GM19452 (cell line): ENCODE results near the gene PTCD1.

Source experiments
- ATAC-seq: cut with Tn5 transposase; IDR thresholded peaks from one replicate; pipeline ENCODE4 v1.9.1; 2021; ENCODE audit not compliant: unreplicated experiment

Gene PTCD1

DNA sequence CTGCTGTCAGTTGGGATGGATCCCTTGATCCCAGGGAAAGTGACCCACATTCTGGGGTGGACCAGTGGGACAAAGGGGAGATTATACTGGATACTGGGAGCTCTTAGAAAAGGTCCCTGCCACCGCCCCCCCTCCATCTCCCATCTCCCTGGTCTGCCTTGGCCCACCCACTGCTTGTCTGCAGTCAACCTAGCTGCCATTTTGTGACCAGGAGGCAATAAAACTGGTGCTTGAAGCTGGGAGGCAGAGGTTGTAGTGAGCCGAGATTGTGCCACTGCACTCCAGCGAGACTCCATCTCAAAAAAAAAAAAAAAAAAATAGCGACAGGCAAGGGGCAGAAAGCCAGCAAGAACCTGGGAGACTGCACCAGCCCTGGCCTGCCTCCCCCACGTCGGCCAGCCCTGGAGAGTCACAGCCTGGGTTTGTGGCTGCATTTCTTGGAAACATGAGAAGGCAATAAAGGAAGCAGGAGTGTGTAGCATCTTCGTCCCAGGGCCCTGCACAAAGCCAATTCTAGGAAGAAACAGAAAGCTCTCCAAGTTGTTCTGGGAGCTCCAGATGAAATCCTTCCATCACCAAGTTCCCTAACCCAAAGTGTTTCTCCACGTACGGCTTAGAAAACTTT, 68.7 kb downstream of the PTCD1 start:
- no peak for ATAC-seq

DNA sequence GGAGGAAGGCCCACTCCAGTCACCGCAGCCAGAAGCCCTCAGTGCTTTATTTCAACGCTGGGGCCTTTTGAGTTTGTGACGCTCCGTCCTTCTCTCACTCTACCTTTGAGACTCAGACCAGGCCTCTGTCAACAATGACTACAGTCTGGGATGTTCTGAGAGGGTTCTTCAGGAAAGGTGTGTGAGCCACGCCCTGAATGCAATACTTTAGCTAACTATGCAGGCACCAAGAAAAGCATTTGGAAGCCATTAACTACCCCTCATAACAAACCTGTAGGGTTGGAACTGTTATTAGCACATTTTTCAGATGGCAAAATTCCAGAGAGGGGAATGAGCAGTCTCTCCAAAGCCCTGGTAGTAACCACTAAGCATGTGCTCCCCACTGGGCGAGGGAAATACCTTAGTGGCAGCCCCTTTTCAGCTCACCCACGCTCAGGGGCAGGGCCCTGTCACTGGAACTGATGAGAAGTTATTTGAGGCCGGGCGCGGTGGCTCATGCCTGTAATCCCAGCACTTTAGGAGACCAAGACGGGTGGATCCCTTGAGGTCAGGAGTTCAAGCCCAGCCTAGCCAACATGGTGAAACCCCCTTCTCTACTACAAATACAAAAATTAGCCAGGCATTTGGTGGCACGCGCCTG, 69.7 kb downstream of the PTCD1 start:
- ATAC-seq: no peak
